Stimulated activated effector memory CD8-positive, alpha-beta T cell treated with anti-CD3 and anti-CD28 coated beads, Interleukin-12 subunit alpha, Interleukin-12 subunit beta, amount 100 ng/mL, for 72 hours (primary cell): ENCODE data around the gene FNDC3A.
A peak's percentile ranks its signal among the peaks of the same experiment; 100 is the strongest.
"Not testable (repeated sequence)": the region's sequence is repeated elsewhere in the genome, so short reads cannot be mapped to it uniquely, and the experiment has no call there.

Experiments
- ATAC-seq: fragments of 150-1000 bp; cut with Tn5 transposase; 2 replicates; pipeline ENCODE4 v1.10.0; 2021
- DNase-seq, 2 donors: peaks; one replicate each; pipeline ENCODE4 v3.0.0; 2021 to 2022; ENCODE audit warnings: low spot score in 2 of 2
- H3K27ac Mint-ChIP-seq: one replicate; pipeline ENCODE4 v1.8.0; 2022; ENCODE audit warnings: mild to moderate bottlenecking, mixed read lengths
- H3K36me3 Mint-ChIP-seq: one replicate; pipeline ENCODE4 v1.8.0; 2022; ENCODE audit warnings: mild to moderate bottlenecking, mixed read lengths
- H3K4me1 Mint-ChIP-seq: one replicate; pipeline ENCODE4 v1.8.0; 2022; ENCODE audit warnings: mixed read lengths
- H3K4me3 Mint-ChIP-seq: one replicate; pipeline ENCODE4 v1.8.0; 2022; ENCODE audit warnings: mild to moderate bottlenecking, mixed read lengths
- H3K9me3 Mint-ChIP-seq: one replicate; pipeline ENCODE4 v1.8.0; 2022; ENCODE audit warnings: mixed read lengths

Gene FNDC3A

GRCh38 chr13:49070021-49070420, 94.3 kb downstream of the FNDC3A start:
- H3K9me3 Mint-ChIP-seq, H3K4me1 Mint-ChIP-seq, DNase-seq, H3K4me3 Mint-ChIP-seq, H3K27ac Mint-ChIP-seq, ATAC-seq: not testable (repeated sequence)
- H3K36me3 Mint-ChIP-seq: peaks cover 17% of the 10 kb centered on the region

- no peak overlapping the region for H3K27ac Mint-ChIP-seq
- DNase-seq: no peak
- H3K36me3 Mint-ChIP-seq: peaks cover 19% of the 10 kb centered on the region
- H3K9me3 Mint-ChIP-seq: no peaks in the 10 kb centered on the region
- no peak overlapping the region for H3K4me3 Mint-ChIP-seq
- H3K4me1 Mint-ChIP-seq: peaks cover 6% of the 10 kb centered on the region
- ATAC-seq: no peak
Measured at GRCh38 chr13:49071341-49071937, 95.7 kb downstream of the FNDC3A start.

DNA sequence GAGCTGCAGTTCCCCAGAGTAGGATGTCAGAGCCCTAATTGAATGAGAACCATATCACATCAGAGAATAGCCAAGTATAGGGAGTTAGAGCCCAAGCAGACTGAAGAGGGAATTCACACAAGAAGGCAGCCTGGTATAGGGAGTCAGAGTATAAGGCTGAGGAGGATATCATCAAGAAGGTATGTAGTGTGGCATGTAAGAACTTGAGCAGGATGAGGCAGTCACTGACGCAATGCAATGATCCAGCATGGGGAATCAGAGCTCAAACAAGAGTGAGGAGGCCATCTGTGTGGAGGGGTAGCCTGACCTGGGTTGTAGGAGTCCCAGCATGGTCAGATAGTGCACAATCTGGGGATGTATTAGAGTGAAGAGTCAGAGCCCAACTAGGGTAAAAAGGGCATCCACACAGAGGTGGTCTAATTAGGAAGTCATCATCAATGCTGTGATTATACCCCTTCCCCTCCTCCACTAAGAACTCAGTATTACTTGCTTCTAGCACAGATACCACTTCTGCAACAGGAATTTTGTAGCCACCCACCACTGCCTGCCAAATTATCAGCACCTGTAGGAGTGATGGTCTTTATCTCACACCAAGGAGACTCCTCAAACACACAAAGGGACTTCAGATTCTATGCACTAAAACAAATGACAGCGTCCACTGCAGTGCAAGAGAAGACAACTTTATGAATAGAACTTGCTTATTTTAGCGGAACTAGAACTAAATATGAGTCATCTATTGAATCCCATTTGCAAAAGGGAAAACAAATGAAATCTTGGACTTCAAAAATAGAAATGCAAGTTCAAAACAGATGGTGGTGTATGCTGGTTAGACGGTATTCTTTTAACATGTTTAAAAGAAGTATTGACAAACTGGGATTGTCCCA, 107.2 kb downstream of the FNDC3A start:
- H3K27ac Mint-ChIP-seq: no peak overlapping the region
- H3K36me3 Mint-ChIP-seq: peaks cover 19% of the 10 kb centered on the region
- ATAC-seq (no peak), DNase-seq (no peak)
- peaks cover 11% of the 10 kb centered on the region for H3K4me1 Mint-ChIP-seq
- no peak overlapping the region for H3K4me3 Mint-ChIP-seq
- H3K9me3 Mint-ChIP-seq: no peaks in the 10 kb centered on the region

DNA sequence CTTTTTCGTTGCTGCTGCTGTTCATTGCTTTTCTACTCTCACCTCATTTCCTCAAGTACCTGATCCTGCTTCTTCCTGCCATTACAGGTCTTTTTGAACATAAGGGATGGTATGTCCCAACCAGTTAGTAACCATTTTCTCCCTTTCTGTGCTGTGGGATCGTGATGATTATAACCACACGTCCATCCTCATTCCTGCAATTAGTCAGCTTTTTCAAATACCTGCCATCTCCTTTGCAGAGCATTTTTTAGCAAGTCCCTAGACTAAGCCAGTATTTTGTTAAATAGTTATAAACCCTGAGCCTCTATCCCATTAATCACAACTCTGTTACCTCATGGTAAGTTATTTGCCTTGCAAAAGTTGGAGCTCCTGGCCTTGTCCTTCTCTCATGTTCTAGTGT, 109.2 kb downstream of the FNDC3A start:
- Mint-ChIP-seq H3K9me3 (no peaks in the 10 kb centered on the region), H3K27ac (no peak overlapping the region), H3K36me3 (peaks cover 5% of the 10 kb centered on the region), H3K4me1 (peaks cover 11% of the 10 kb centered on the region), H3K4me3 (no peak overlapping the region)
- no peak for DNase-seq
- ATAC-seq: peak; percentile 36

- Mint-ChIP-seq H3K9me3 (no peaks in the 10 kb centered on the region), H3K27ac (no peak overlapping the region), H3K36me3 (no peaks in the 10 kb centered on the region), H3K4me3 (no peak overlapping the region), H3K4me1 (peaks cover 11% of the 10 kb centered on the region)
- no peak for DNase-seq
- peak; percentile 44 for ATAC-seq
Measured at GRCh38 chr13:49086722-49087121, 111.0 kb downstream of the FNDC3A start.

DNA sequence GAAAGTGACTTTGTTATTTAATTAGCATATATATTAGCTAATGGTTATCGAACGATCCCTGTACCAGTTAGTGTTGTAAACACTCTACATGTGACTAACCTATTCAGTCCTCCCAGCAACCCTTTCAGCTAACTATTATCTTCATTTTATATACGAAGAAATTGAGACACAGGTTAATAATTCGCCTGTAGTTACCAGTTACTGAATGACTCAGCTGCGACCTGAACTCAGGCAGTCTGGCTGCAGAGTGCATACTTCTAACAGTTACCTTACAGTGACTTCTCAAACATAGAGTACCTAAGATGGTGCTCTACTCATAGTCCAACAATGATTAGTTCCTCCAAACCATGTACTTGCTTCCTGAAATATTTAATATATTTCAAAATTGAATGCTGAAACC, 117.7 kb downstream of the FNDC3A start:
- no peak overlapping the region for H3K27ac Mint-ChIP-seq
- ATAC-seq (no peak), DNase-seq (no peak)
- no peak overlapping the region for H3K4me3 Mint-ChIP-seq
- H3K36me3 Mint-ChIP-seq: no peaks in the 10 kb centered on the region
- no peaks in the 10 kb centered on the region for H3K4me1 Mint-ChIP-seq
- H3K9me3 Mint-ChIP-seq: no peaks in the 10 kb centered on the region

DNA sequence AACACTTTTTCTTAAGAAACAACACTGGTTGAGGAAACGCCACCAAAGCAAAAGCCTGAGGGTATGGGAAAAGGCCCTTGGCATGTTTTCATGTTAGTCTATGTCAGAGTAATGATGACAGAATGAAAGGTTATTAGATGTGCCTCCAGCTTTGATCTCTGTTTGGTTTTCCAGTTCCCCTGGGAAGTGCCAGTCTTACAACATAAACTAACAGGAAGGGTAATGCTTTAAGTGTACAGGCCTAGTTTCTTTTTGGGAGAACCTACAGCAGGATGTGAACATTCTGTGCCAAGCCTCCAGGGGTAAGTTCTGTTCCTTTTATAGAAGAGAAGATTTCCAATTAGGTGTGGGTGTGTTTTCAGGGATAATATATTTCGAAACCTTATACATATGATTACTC, 121.7 kb downstream of the FNDC3A start:
- DNase-seq: no peak
- Mint-ChIP-seq H3K27ac (no peak overlapping the region), H3K4me3 (no peak overlapping the region), H3K9me3 (no peaks in the 10 kb centered on the region), H3K36me3 (no peaks in the 10 kb centered on the region), H3K4me1 (no peaks in the 10 kb centered on the region)
- ATAC-seq: no peak

- Mint-ChIP-seq H3K4me1 (no peaks in the 10 kb centered on the region), H3K9me3 (no peaks in the 10 kb centered on the region), H3K27ac (no peak overlapping the region), H3K36me3 (no peaks in the 10 kb centered on the region), H3K4me3 (no peak overlapping the region)
- DNase-seq: no peak
- ATAC-seq: no peak
Measured at GRCh38 chr13:49098198-49098597, 122.5 kb downstream of the FNDC3A start.

- no peak overlapping the region for H3K27ac Mint-ChIP-seq
- no peaks in the 10 kb centered on the region for H3K36me3 Mint-ChIP-seq
- DNase-seq (no peak), ATAC-seq (no peak)
- no peaks in the 10 kb centered on the region for H3K4me1 Mint-ChIP-seq
- H3K4me3 Mint-ChIP-seq: no peak overlapping the region
- H3K9me3 Mint-ChIP-seq: no peaks in the 10 kb centered on the region
Measured at GRCh38 chr13:49098771-49099512, 123.2 kb downstream of the FNDC3A start.

DNA sequence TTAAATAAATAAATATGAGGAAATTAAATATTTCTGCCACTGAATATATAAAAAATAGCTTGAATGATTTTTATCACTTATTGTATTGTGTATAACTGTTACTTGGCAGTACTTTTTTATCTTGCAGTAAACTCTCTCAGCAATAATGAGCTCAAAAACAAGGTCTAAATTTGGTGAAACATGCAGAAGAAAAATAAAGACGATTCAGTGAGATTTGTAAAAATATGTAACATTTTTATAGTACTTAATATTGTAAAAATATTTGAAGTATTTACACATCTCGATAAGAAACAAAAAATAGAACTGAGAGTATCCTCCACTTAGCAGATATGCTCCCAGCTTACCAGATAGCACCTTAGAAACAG, 123.8 kb downstream of the FNDC3A start:
- ATAC-seq (no peak), DNase-seq (no peak)
- H3K4me3 Mint-ChIP-seq: no peak overlapping the region
- no peaks in the 10 kb centered on the region for H3K36me3 Mint-ChIP-seq
- no peak overlapping the region for H3K27ac Mint-ChIP-seq
- no peaks in the 10 kb centered on the region for H3K9me3 Mint-ChIP-seq
- H3K4me1 Mint-ChIP-seq: no peaks in the 10 kb centered on the region

- ATAC-seq (no peak), DNase-seq (no peak)
- no peaks in the 10 kb centered on the region for H3K36me3 Mint-ChIP-seq
- H3K27ac Mint-ChIP-seq: no peak overlapping the region
- no peak overlapping the region for H3K4me3 Mint-ChIP-seq
- H3K4me1 Mint-ChIP-seq: no peaks in the 10 kb centered on the region
- H3K9me3 Mint-ChIP-seq: no peaks in the 10 kb centered on the region
Measured at GRCh38 chr13:49100637-49101570, 125.2 kb downstream of the FNDC3A start.

DNA sequence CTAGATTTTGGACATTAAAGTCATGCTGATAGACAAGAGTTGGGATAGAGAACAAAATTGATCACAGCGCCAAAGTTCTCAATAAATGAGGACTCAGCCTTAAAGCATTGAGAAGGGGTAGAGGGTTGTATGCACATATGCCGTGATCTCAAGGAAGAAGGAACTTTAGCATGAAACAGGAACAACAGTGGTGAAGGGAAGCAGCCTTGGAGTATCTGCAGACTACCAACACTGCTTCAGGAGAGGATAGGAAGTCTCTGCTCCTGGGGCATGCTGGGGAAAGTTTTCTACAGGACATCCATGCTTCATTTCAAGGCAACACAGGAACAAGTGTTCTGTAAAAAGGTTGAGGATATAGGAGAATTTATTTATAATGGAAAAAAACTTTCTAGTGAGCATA, 132.5 kb downstream of the FNDC3A start:
- ATAC-seq (no peak), DNase-seq (no peak)

DNA sequence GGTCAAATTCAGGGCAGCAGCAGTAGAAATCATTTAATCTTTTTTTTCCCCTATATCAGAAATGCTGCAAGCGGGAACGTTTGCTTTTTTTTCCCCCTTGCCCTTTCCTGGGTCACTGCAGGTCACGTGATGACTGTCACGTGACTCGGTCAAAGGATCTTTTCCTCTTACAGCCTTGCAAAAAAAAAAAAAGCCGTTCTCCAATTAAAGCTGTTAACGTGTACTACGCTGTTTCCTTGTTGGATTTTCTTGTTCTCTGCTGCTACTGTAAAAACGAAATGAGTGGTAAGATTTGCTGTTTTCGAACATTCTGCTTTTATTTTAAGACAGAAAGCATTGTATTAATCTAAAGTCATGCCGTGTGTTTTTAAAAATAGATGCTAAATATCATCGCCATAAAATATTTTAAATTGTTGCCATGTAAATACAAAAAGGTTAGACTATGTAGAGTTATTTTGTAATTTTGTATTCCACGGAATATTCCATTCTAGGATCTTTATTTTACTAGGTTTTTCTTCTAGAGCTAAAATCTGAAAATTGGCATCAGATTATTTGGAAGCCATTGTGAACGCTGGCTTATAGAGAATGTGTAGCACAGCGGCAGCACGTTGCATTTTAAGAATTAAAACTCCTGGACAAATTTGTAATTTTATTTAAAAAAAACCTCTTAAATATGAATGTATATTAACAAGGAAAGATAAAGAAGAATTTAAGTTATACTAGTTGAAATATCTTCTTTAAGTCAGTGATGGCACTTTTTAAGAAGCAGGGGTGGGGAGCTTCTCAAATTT, 134.6 kb downstream of the FNDC3A start:
- ATAC-seq (peak; percentile 84), DNase-seq (peak; percentile 50 to 81)
- H3K4me1 Mint-ChIP-seq: peaks cover 16% of the 10 kb centered on the region
- peak overlapping the region; percentile 83 for H3K27ac Mint-ChIP-seq
- no peaks in the 10 kb centered on the region for H3K9me3 Mint-ChIP-seq
- H3K36me3 Mint-ChIP-seq: peaks cover 18% of the 10 kb centered on the region
- peak overlapping the region; percentile 69 for H3K4me3 Mint-ChIP-seq

More for the DNA sequence above, 132.5 kb downstream of the FNDC3A start:
- Mint-ChIP-seq H3K27ac (no peak overlapping the region), H3K36me3 (peaks cover 6% of the 10 kb centered on the region), H3K4me1 (peaks cover 6% of the 10 kb centered on the region), H3K4me3 (no peak overlapping the region), H3K9me3 (no peaks in the 10 kb centered on the region)

DNA sequence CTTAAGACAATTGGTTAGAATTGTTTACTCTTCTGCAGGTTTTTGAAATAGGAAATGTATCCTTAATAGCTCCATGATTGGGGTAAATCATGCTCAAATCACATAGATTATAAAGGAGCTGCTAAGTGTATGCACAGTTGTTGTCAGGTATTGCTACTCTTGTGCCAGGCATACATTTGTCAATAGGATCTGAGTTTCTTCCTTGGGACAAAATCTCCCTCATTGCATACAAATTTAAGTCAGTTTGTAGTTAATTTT, 135.1 kb downstream of the FNDC3A start:
- H3K9me3 Mint-ChIP-seq: no peaks in the 10 kb centered on the region
- H3K27ac Mint-ChIP-seq: no peak overlapping the region
- ATAC-seq (no peak), DNase-seq (no peak)
- H3K4me3 Mint-ChIP-seq: peak overlapping the region; percentile 69
- H3K36me3 Mint-ChIP-seq: peaks cover 23% of the 10 kb centered on the region
- H3K4me1 Mint-ChIP-seq: peaks cover 16% of the 10 kb centered on the region
